Endothelial cell of umbilical vein (primary cell): ENCODE results near the gene RSPH6A. TPM values are rescaled to one million over a fixed set of nuclear protein-coding genes. Genes with fewer than 3 reads are reported as not detected.

Experiments used
- BruUV-seq: library from RNA; stranded (reverse); fragments of 400-500 nt; replicated peaks from 2 replicates; lab custom pipeline; 2021; lab: Mats Ljungman, UMichigan
- CTCF ChIA-PET: fragments of 300-600, 350-600 bp; sonication (Branson Sonifier 250); formaldehyde crosslinking; loops from one replicate; lab custom pipeline; 2021; ENCODE audit warnings: antibody characterized with exemption, inconsistent platforms; lab: Charles Lee
- POLR2A ChIA-PET: fragments of 300-600, 350-600 bp; sonication (Branson Sonifier 250); formaldehyde crosslinking; loops from one replicate; lab custom pipeline; 2021; ENCODE audit warnings: antibody characterized with exemption, inconsistent platforms; lab: Charles Lee
- DNase-seq: peaks from one replicate; pipeline ENCODE4 v3.0.0-alpha.2; 2011; ENCODE audit warnings: low read depth, low spot score
- FAIRE-seq: peaks from 2 replicates; lab custom pipeline; 2011; peaks lifted over from hg19 to GRCh38; lab: Jason Lieb, UNC
- H2AFZ ChIP-seq: 2 replicates; pipeline ENCODE4 v1.6.0; 2012; ENCODE audit warnings: low read depth, low read length, control low read depth, inconsistent platforms
- H3K27ac ChIP-seq: 2 replicates; pipeline ENCODE4 v1.5.1; 2011; ENCODE audit warnings: low read depth, mild to moderate bottlenecking, control low read depth, low read length, moderate library complexity; ENCODE audit not compliant: insufficient read depth
- H3K27me3 ChIP-seq, 2 experiments: 2 replicates each; pipeline versions ENCODE4 v1.6.0 to v1.6.1; 2011; ENCODE audit warnings: low read length in 2 of 2, mixed read lengths in 1 of 2; ENCODE audit not compliant: control insufficient read depth in 2 of 2, insufficient read depth in 2 of 2
- H3K36me3 ChIP-seq, 2 experiments: 2 replicates in 1 of 2; 3 replicates in 1 of 2; pipeline ENCODE4 v1.5.1; 2011; ENCODE audit warnings: low read length in 2 of 2, mild to moderate bottlenecking in 1 of 2, moderate library complexity in 1 of 2; ENCODE audit not compliant: control insufficient read depth in 2 of 2, insufficient read depth in 2 of 2; ENCODE audit errors: extremely low read depth in 1 of 2
- H3K4me1 ChIP-seq: 3 replicates; pipeline ENCODE4 v1.5.1; 2011; ENCODE audit warnings: mild to moderate bottlenecking, low read length; ENCODE audit not compliant: control insufficient read depth, insufficient read depth; ENCODE audit errors: extremely low read depth
- H3K4me2 ChIP-seq: 2 replicates; pipeline ENCODE4 v1.6.1; 2011; ENCODE audit warnings: low read length, control low read depth, mixed read lengths; ENCODE audit not compliant: insufficient read depth
- H3K4me3 ChIP-seq, 3 experiments: fragments of 200-600 bp in 1 of 3; sonication (generic), shearing (Covaris generic) in 1 of 3; replicated peaks in 1 of 3; 2 replicates each; pipeline ENCODE4 v1.5.1; 2011 to 2016; ENCODE audit warnings: control low read depth in 3 of 3, low read length in 3 of 3, mild to moderate bottlenecking in 2 of 3, inconsistent platforms in 1 of 3, low read depth in 1 of 3, moderate library complexity in 1 of 3; ENCODE audit not compliant: insufficient read depth in 1 of 3
- H3K79me2 ChIP-seq: 2 replicates; pipeline ENCODE4 v1.6.0; 2012; ENCODE audit warnings: low read length, inconsistent platforms; ENCODE audit not compliant: control insufficient read depth, insufficient read depth
- H3K9ac ChIP-seq: replicated peaks from 2 replicates; pipeline ENCODE3; 2011; ENCODE audit warnings: low read length, control low read depth; ENCODE audit not compliant: insufficient read depth; ENCODE audit errors: extremely low read depth
- H3K9me1 ChIP-seq: replicated peaks from 3 replicates; pipeline ENCODE4 v1.6.0; 2011; ENCODE audit warnings: mild to moderate bottlenecking, low read length; ENCODE audit not compliant: control insufficient read depth, insufficient read depth; ENCODE audit errors: extremely low read depth
- H3K9me3 ChIP-seq: replicated peaks from 2 replicates; pipeline ENCODE4 v1.5.1; 2012; ENCODE audit warnings: low read length, inconsistent platforms; ENCODE audit not compliant: control insufficient read depth, insufficient read depth
- H4K20me1 ChIP-seq: replicated peaks from 2 replicates; pipeline ENCODE3; 2011; ENCODE audit warnings: mild to moderate bottlenecking, low read length; ENCODE audit not compliant: control insufficient read depth, insufficient read depth; ENCODE audit errors: extremely low read depth
- EZH2 ChIP-seq: IDR thresholded peaks from 2 replicates; pipeline ENCODE4 v1.6.1; 2012; ENCODE audit warnings: borderline replicate concordance, low read depth, mild to moderate bottlenecking, moderate library complexity, low read length, inconsistent platforms; ENCODE audit not compliant: severe bottlenecking
- FOS ChIP-seq: IDR thresholded peaks from 2 replicates; pipeline ENCODE4 v1.6.1; 2011; ENCODE audit warnings: mild to moderate bottlenecking, low read length, moderate library complexity, borderline replicate concordance; ENCODE audit not compliant: insufficient read depth
- GATA2 ChIP-seq: IDR thresholded peaks from 2 replicates; pipeline ENCODE4 v1.7.0; 2011; ENCODE audit warnings: low read depth, mild to moderate bottlenecking, moderate library complexity, mixed read lengths, low read length; ENCODE audit not compliant: insufficient read length, insufficient read depth
- JUN ChIP-seq: IDR thresholded peaks from 2 replicates; pipeline ENCODE4 v1.6.1; 2011; ENCODE audit warnings: borderline replicate concordance, low read depth; ENCODE audit not compliant: insufficient read length, insufficient read depth
- MYC ChIP-seq: IDR thresholded peaks from one replicate; pipeline ENCODE4 v1.6.1; 2011; ENCODE audit warnings: mild to moderate bottlenecking, low read depth, low read length
- POLR2A ChIP-seq: IDR thresholded peaks from 2 replicates; pipeline ENCODE4 v1.6.1; 2012; ENCODE audit warnings: low read depth, mild to moderate bottlenecking, control low read depth, low read length
- POLR2AphosphoS5 ChIP-seq: IDR thresholded peaks from 2 replicates; pipeline ENCODE4 v1.6.1; 2012; ENCODE audit warnings: low read depth, mild to moderate bottlenecking, control low read depth, low read length, moderate library complexity; ENCODE audit not compliant: insufficient read depth
- dilution Hi-C: fragments of 300-500 bp; cut with MboI; formaldehyde crosslinking; loops from one replicate; pipeline ENCODE4 v1.15.0; 2019; ENCODE audit warnings: low sequenced_read_pairs; ENCODE audit not compliant: extremely low pct_ligation_motif_present
- intact Hi-C: fragments of 100-400 bp; cut with micrococcal nuclease; formaldehyde crosslinking; loops from one replicate; pipeline ENCODE4 v1.10.0; 2022
- polyA plus RNA-seq, 4 experiments: library from polyadenylated mRNA; depleted of rRNA in 3 of 4; stranded (reverse) in 3 of 4; unstranded in 1 of 4; fragments of >200 nt; gene quantifications; 2 replicates each; pipeline versions ENCODE4 v1.2.1 to v1.2.3, GENCODE V29; 2011 to 2012; ENCODE audit warnings: missing spikeins in 1 of 4
- total RNA-seq: library from RNA; stranded (reverse); gene quantifications from 2 replicates; pipeline ENCODE4 v1.2.3, GENCODE V29; 2021
- TF ChIP-seq, protein P1 (sequence below): IDR thresholded peaks from 2 replicates; pipeline ENCODE4 v1.6.1; 2011; ENCODE audit not compliant: insufficient read depth, insufficient read length
- TF ChIP-seq, protein P2 (sequence below), 2 donors: IDR thresholded peaks; 1 replicate in 1 of 2; 2 replicates in 1 of 2; pipeline ENCODE4 v1.5.1; 2011; ENCODE audit warnings: low read length in 2 of 2, mild to moderate bottlenecking in 2 of 2, moderate library complexity in 2 of 2, control low read depth in 1 of 2, inconsistent platforms in 1 of 2, low read depth in 1 of 2; ENCODE audit not compliant: insufficient read depth in 1 of 2; ENCODE audit errors: extremely low read depth in 1 of 2

The RSPH6A gene
- total and polyA plus RNA-seq, 2 donors (not counting 3 experiments of a cell fraction or from before 2014, with no cell fraction given), result 0.03 to 0.62 TPM

DNA sequence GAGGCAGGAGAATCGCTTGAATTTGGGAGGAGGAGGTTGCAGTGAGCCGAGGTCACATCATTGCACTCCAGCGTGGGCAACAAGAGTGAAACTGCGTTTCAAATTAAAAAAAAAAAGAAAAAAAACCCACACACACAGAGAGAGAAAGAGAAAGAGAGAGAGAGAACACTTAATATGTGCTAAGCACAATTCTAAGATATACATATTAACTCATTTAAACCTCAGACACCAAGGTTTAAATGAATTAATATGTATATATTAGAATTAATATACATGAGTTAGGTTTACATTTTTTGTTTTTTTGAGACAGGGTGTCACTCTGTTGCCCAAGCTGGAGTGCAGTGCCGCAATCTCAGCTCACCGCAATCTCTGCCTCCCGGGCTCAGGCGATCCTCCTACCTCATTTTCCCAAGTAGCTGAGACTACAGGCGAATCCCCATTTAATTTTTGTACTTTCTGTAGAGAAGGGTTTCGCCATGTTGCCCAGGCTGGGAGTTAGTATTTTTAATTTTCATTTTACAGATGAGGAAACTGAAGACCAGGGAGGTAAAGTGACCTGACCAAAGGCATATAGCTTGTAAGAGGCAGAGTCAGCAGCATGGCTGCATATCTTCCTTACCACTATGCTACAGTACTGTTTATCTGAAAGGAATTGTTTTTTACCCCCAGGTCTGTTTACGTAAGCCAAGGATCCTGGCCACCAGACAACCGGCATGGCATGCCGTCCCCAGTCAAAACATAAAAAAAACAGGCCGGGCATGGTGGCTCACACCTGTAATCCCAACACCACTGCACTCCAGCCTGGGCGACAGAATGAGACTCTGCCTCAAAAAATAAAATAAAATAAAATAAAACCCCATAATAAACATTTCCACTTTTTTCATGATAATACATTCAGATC, 45.5 kb upstream of the RSPH6A start:
- Histone ChIP-seq H4K20me1 (no peaks in the 10 kb centered on the region), H2AFZ (no peak overlapping the region), H3K4me2 (no peak overlapping the region), H3K9ac (no peak overlapping the region), H3K27me3 (peaks cover 15 to 18% of the 10 kb centered on the region in 2 experiments), H3K9me1 (no peaks in the 10 kb centered on the region), H3K4me3 (no peak overlapping the region), H3K4me1 (peaks cover 4% of the 10 kb centered on the region), H3K36me3 (peaks cover 2 to 6% of the 10 kb centered on the region in 2 experiments), H3K9me3 (no peaks in the 10 kb centered on the region), H3K27ac (no peak overlapping the region), H3K79me2 (peaks cover 41% of the 10 kb centered on the region)
- ChIA-PET POLR2A (no interaction called here), CTCF (no interaction called here)
- FAIRE-seq (peak; percentile 37), DNase-seq (no peak)
- no TSS peak for BruUV-seq
- intact Hi-C loops (no loop called here), dilution Hi-C loops (no loop called here)
- TF ChIP-seq MYC (no peak), POLR2AphosphoS5 (no peak), POLR2A (no peak), EZH2 (no peak), JUN (no peak), FOS (no peak), GATA2 (no peak)
- TF ChIP-seq, protein P1, sequence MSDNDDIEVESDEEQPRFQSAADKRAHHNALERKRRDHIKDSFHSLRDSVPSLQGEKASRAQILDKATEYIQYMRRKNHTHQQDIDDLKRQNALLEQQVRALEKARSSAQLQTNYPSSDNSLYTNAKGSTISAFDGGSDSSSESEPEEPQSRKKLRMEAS, result no peak
- TF ChIP-seq, protein P2, sequence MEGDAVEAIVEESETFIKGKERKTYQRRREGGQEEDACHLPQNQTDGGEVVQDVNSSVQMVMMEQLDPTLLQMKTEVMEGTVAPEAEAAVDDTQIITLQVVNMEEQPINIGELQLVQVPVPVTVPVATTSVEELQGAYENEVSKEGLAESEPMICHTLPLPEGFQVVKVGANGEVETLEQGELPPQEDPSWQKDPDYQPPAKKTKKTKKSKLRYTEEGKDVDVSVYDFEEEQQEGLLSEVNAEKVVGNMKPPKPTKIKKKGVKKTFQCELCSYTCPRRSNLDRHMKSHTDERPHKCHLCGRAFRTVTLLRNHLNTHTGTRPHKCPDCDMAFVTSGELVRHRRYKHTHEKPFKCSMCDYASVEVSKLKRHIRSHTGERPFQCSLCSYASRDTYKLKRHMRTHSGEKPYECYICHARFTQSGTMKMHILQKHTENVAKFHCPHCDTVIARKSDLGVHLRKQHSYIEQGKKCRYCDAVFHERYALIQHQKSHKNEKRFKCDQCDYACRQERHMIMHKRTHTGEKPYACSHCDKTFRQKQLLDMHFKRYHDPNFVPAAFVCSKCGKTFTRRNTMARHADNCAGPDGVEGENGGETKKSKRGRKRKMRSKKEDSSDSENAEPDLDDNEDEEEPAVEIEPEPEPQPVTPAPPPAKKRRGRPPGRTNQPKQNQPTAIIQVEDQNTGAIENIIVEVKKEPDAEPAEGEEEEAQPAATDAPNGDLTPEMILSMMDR (IDR thresholded peaks at IDR 0.05; ENCODE audit: extremely low read depth in 1 of 2, insufficient read depth in 1 of 2, low read depth in 1 of 2, low read length in 2 of 2), result no peak
